Nephron (organoid): ENCODE results near the gene ITGA11.

Experiments
- H3K27ac Mint-ChIP-seq, 3 experiments: 2 replicates each; pipeline ENCODE4 v1.8.0; 2020; ENCODE audit warnings: mixed read lengths in 3 of 3, mild to moderate bottlenecking in 2 of 3, moderate library complexity in 1 of 3
- H3K27me3 Mint-ChIP-seq: 2 replicates; pipeline ENCODE4 v1.8.0; 2021; ENCODE audit warnings: low read depth, mild to moderate bottlenecking, moderate library complexity, mixed read lengths
- H3K36me3 Mint-ChIP-seq: 2 replicates; pipeline ENCODE4 v1.8.0; 2020; ENCODE audit warnings: low read depth, mixed read lengths
- H3K4me1 Mint-ChIP-seq: 2 replicates; pipeline ENCODE4 v1.8.0; 2020; ENCODE audit warnings: mixed read lengths
- H3K4me3 Mint-ChIP-seq, 3 experiments: 2 replicates each; pipeline ENCODE4 v1.8.0; 2020; ENCODE audit warnings: mild to moderate bottlenecking in 3 of 3, mixed read lengths in 3 of 3, moderate library complexity in 2 of 3
- H3K9me3 Mint-ChIP-seq: 2 replicates; pipeline ENCODE4 v1.8.0; 2020; ENCODE audit warnings: mixed read lengths
- CTCF ChIP-seq, 3 experiments: fragments of 200-600 bp; sonication (generic); IDR thresholded peaks; one replicate each; pipeline ENCODE4 v1.5.0; 2021; ENCODE audit warnings: antibody characterized with exemption in 3 of 3; ENCODE audit not compliant: unreplicated experiment in 3 of 3

The ITGA11 gene

GRCh38 chr15:68431037-68431791 is 749 bp downstream of the ITGA11 start:
- Mint-ChIP-seq H3K27me3 (peaks cover 77% of the 10 kb centered on the region), H3K27ac (no peak overlapping the region)

GRCh38 chr15:68430471-68431036 is 1.4 kb downstream of the ITGA11 start:
- Mint-ChIP-seq H3K27me3 (peaks cover 74% of the 10 kb centered on the region), H3K36me3 (no peaks in the 10 kb centered on the region), H3K4me1 (peaks cover 35% of the 10 kb centered on the region), H3K4me3 (peak overlapping the region; percentile 32 to 78 (median 78)), H3K27ac (peak overlapping the region in 1 of 3 experiments; percentile 25), H3K9me3 (no peaks in the 10 kb centered on the region)
- TF ChIP-seq CTCF (IDR thresholded peaks at IDR 0.05; ENCODE audit: unreplicated experiment in 3 of 3): no peak

More at GRCh38 chr15:68431037-68431791, 749 bp downstream of the ITGA11 start:
- no peak for TF ChIP-seq CTCF (IDR thresholded peaks at IDR 0.05; ENCODE audit: unreplicated experiment in 3 of 3)
- Mint-ChIP-seq H3K36me3 (no peaks in the 10 kb centered on the region), H3K4me3 (peak overlapping the region; percentile 81 to 86 (median 86)), H3K9me3 (no peaks in the 10 kb centered on the region), H3K4me1 (peaks cover 35% of the 10 kb centered on the region)

GRCh38 chr15:68429691-68430470 is 2.1 kb downstream of the ITGA11 start:
- Mint-ChIP-seq H3K27me3 (peaks cover 70% of the 10 kb centered on the region), H3K27ac (peak overlapping the region in 1 of 3 experiments; percentile 25), H3K36me3 (no peaks in the 10 kb centered on the region), H3K9me3 (no peaks in the 10 kb centered on the region), H3K4me3 (peak overlapping the region; percentile 3 to 78 (median 78)), H3K4me1 (peaks cover 35% of the 10 kb centered on the region)
- no peak for TF ChIP-seq CTCF (IDR thresholded peaks at IDR 0.05; ENCODE audit: unreplicated experiment in 3 of 3)

- peaks cover 66% of the 10 kb centered on the region for H3K27me3 Mint-ChIP-seq
- no peak for TF ChIP-seq CTCF (IDR thresholded peaks at IDR 0.05; ENCODE audit: unreplicated experiment in 3 of 3)
- peaks cover 35% of the 10 kb centered on the region for H3K4me1 Mint-ChIP-seq
- peak overlapping the region in 1 of 3 experiments; percentile 62 for H3K4me3 Mint-ChIP-seq
- H3K36me3 Mint-ChIP-seq: no peaks in the 10 kb centered on the region
- H3K9me3 Mint-ChIP-seq: no peaks in the 10 kb centered on the region
- peak overlapping the region in 1 of 3 experiments; percentile 22 for H3K27ac Mint-ChIP-seq
Measured at GRCh38 chr15:68428431-68428940, 3.5 kb downstream of the ITGA11 start.

- Mint-ChIP-seq H3K36me3 (no peaks in the 10 kb centered on the region), H3K4me1 (peaks cover 35% of the 10 kb centered on the region), H3K4me3 (peak overlapping the region in 2 of 3 experiments; percentile 62 to 69), H3K27me3 (peaks cover 66% of the 10 kb centered on the region), H3K9me3 (no peaks in the 10 kb centered on the region), H3K27ac (peak overlapping the region in 2 of 3 experiments; percentile 22 to 38)
- TF ChIP-seq CTCF (IDR thresholded peaks at IDR 0.05; ENCODE audit: unreplicated experiment in 3 of 3): no peak
Measured at GRCh38 chr15:68427963-68428362, 4.0 kb downstream of the ITGA11 start.
